DOHH2 (cell line): ENCODE measurements around the gene FRMD3.

Source experiments
- H3F3A ChIP-seq: fragments of 200-600 bp; sonication (generic), shearing (Covaris generic); 2 replicates; pipeline ENCODE4 v1.6.0; 2016; ENCODE audit warnings: antibody characterized with exemption, mild to moderate bottlenecking; ENCODE audit not compliant: control insufficient read depth, insufficient read depth
- H3K27ac ChIP-seq: fragments of 200-600 bp; sonication (generic); 2 replicates; pipeline ENCODE4 v1.5.1; 2014; ENCODE audit warnings: low read depth, mild to moderate bottlenecking, low read length, moderate library complexity
- H3K27me3 ChIP-seq: fragments of 200-600 bp; sonication (generic); 2 replicates; pipeline ENCODE4 v1.6.1; 2014; ENCODE audit warnings: mild to moderate bottlenecking, low read length, mixed read lengths; ENCODE audit not compliant: control insufficient read depth
- H3K36me3 ChIP-seq: fragments of 200-600 bp; sonication (generic); 2 replicates; pipeline ENCODE4 v1.6.1; 2014; ENCODE audit warnings: mild to moderate bottlenecking, low read length, moderate library complexity, mixed read lengths; ENCODE audit not compliant: control insufficient read depth
- H3K4me1 ChIP-seq: fragments of 200-600 bp; sonication (generic); 2 replicates; pipeline ENCODE4 v1.6.1; 2014; ENCODE audit warnings: mild to moderate bottlenecking, low read length, mixed read lengths; ENCODE audit not compliant: control insufficient read depth
- H3K4me2 ChIP-seq: fragments of 200-600 bp; sonication (generic); 2 replicates; pipeline ENCODE4 v1.6.0; 2014; ENCODE audit warnings: mild to moderate bottlenecking, low read length, moderate library complexity
- H3K4me3 ChIP-seq: fragments of 200-600 bp; sonication (generic); 2 replicates; pipeline ENCODE4 v1.5.1; 2014; ENCODE audit warnings: mild to moderate bottlenecking, low read length, mixed read lengths
- H3K79me2 ChIP-seq: fragments of 200-600 bp; sonication (generic); 2 replicates; pipeline ENCODE4 v1.6.1; 2014; ENCODE audit warnings: mild to moderate bottlenecking, low read length, mixed read lengths; ENCODE audit not compliant: control insufficient read depth
- H3K9me2 ChIP-seq: fragments of 200-600 bp; sonication (generic); replicated peaks from 2 replicates; pipeline ENCODE4 v1.6.1; 2014; ENCODE audit warnings: mild to moderate bottlenecking, low read length, mixed read lengths; ENCODE audit not compliant: control insufficient read depth
- H3K9me3 ChIP-seq: fragments of 200-600 bp; sonication (generic); 2 replicates; pipeline ENCODE4 v1.6.1; 2014; ENCODE audit warnings: antibody characterized with exemption, low read length, mixed read lengths; ENCODE audit not compliant: control insufficient read depth, insufficient read depth
- H4K20me1 ChIP-seq: fragments of 200-600 bp; sonication (generic); 2 replicates; pipeline ENCODE4 v1.6.0; 2014; ENCODE audit warnings: low read depth, mild to moderate bottlenecking, antibody characterized with exemption, low read length, moderate library complexity; ENCODE audit not compliant: control insufficient read depth, insufficient read depth
- CTCF ChIP-seq: fragments of 200-600 bp; sonication (generic); IDR thresholded peaks from one replicate; pipeline ENCODE4 v1.5.1; 2014; ENCODE audit warnings: antibody characterized with exemption, mild to moderate bottlenecking, low read depth, low read length; ENCODE audit not compliant: poor library complexity, severe bottlenecking
- EZH2phosphoT487 ChIP-seq: fragments of 200-600 bp; sonication (generic); IDR thresholded peaks from 2 replicates; pipeline ENCODE4 v1.6.1; 2017; ENCODE audit warnings: borderline replicate concordance, mild to moderate bottlenecking, antibody characterized with exemption, low read length, moderate library complexity, mixed read lengths

The FRMD3 gene

GRCh38 chr9:83280790-83281189 is 257.4 kb downstream of the FRMD3 start:
- no peaks in the 10 kb centered on the region for H3K9me3 ChIP-seq
- no peaks in the 10 kb centered on the region for H3K27me3 ChIP-seq
- no peak overlapping the region for H3K27ac ChIP-seq
- H3K79me2 ChIP-seq: no peaks in the 10 kb centered on the region
- H3K9me2 ChIP-seq: no peaks in the 10 kb centered on the region
- TF ChIP-seq CTCF (no peak), EZH2phosphoT487 (no peak)
- no peaks in the 10 kb centered on the region for H3K36me3 ChIP-seq
- no peaks in the 10 kb centered on the region for H3K4me1 ChIP-seq
- no peaks in the 10 kb centered on the region for H3F3A ChIP-seq
- H3K4me2 ChIP-seq: no peak overlapping the region
- H4K20me1 ChIP-seq: no peaks in the 10 kb centered on the region
- H3K4me3 ChIP-seq: no peak overlapping the region

- H3K27me3 ChIP-seq: no peaks in the 10 kb centered on the region
- H3K9me2 ChIP-seq: no peaks in the 10 kb centered on the region
- no peaks in the 10 kb centered on the region for H3K4me1 ChIP-seq
- H3K36me3 ChIP-seq: no peaks in the 10 kb centered on the region
- TF ChIP-seq EZH2phosphoT487 (no peak), CTCF (no peak)
- no peak overlapping the region for H3K4me3 ChIP-seq
- no peaks in the 10 kb centered on the region for H3K79me2 ChIP-seq
- no peak overlapping the region for H3K27ac ChIP-seq
- H3K9me3 ChIP-seq: no peaks in the 10 kb centered on the region
- no peaks in the 10 kb centered on the region for H4K20me1 ChIP-seq
- H3F3A ChIP-seq: no peaks in the 10 kb centered on the region
- no peak overlapping the region for H3K4me2 ChIP-seq
Observed at GRCh38 chr9:83280268-83280667, 257.9 kb downstream of the FRMD3 start.

- H3K79me2 ChIP-seq: no peaks in the 10 kb centered on the region
- no peak overlapping the region for H3K27ac ChIP-seq
- H3K4me2 ChIP-seq: no peak overlapping the region
- H3K9me2 ChIP-seq: no peaks in the 10 kb centered on the region
- H4K20me1 ChIP-seq: no peaks in the 10 kb centered on the region
- TF ChIP-seq CTCF (no peak), EZH2phosphoT487 (no peak)
- no peaks in the 10 kb centered on the region for H3K27me3 ChIP-seq
- H3K4me1 ChIP-seq: no peaks in the 10 kb centered on the region
- no peaks in the 10 kb centered on the region for H3K36me3 ChIP-seq
- no peak overlapping the region for H3K4me3 ChIP-seq
- H3K9me3 ChIP-seq: no peaks in the 10 kb centered on the region
- no peaks in the 10 kb centered on the region for H3F3A ChIP-seq
Observed at GRCh38 chr9:83274787-83275186, 263.4 kb downstream of the FRMD3 start.

GRCh38 chr9:83271665-83272071 is 266.5 kb downstream of the FRMD3 start:
- TF ChIP-seq EZH2phosphoT487: no peak
- Histone ChIP-seq H3K4me2 (no peak overlapping the region), H3K79me2 (no peaks in the 10 kb centered on the region), H3K9me3 (no peaks in the 10 kb centered on the region), H4K20me1 (no peaks in the 10 kb centered on the region), H3K27ac (no peak overlapping the region), H3K27me3 (no peaks in the 10 kb centered on the region), H3K36me3 (no peaks in the 10 kb centered on the region), H3K9me2 (no peaks in the 10 kb centered on the region), H3K4me1 (no peaks in the 10 kb centered on the region), H3F3A (no peaks in the 10 kb centered on the region), H3K4me3 (no peak overlapping the region)
